B cell (primary cell): ENCODE measurements around the gene TDRD9.

ENCODE experiments used
- CTCF ChIP-seq: fragments of 200-600 bp; IDR thresholded peaks from one replicate; pipeline ENCODE4 v1.8.0; 2022; ENCODE audit warnings: antibody characterized with exemption, mild to moderate bottlenecking
- EZH2 ChIP-seq: IDR thresholded peaks from 2 replicates; pipeline ENCODE4 v1.6.1; 2012; ENCODE audit warnings: borderline replicate concordance, low read depth, mild to moderate bottlenecking, moderate library complexity, low read length; ENCODE audit not compliant: insufficient read depth, poor library complexity, severe bottlenecking

GRCh38 chr14:104009297-104009696 is 81.0 kb downstream of the TDRD9 start:
- no peak for TF ChIP-seq CTCF
- TF ChIP-seq EZH2 = no peak
